Measurements from ENCODE around the gene SMYD4.

DNA sequence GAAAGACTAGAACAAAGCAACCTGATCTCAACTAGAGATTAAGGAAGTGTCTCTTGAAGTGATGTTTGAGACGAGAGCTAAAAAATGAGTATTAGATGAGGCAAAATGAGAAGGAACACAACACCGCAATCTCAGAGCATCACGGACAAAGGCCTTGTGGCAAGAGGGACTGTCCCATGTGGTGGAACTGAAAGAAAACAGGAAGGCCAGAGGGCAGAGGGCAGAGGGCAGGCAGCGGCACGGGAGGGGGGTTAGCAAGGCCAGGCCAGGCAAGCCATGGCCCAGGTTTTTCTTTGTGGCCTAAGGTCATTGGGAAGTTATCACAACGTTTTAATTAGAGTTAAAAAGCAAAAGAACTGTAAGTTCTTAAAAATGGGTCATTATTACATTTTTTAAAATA is 22.6 kb upstream of the SMYD4 start:
- TF ChIP-seq, protein P1, sequence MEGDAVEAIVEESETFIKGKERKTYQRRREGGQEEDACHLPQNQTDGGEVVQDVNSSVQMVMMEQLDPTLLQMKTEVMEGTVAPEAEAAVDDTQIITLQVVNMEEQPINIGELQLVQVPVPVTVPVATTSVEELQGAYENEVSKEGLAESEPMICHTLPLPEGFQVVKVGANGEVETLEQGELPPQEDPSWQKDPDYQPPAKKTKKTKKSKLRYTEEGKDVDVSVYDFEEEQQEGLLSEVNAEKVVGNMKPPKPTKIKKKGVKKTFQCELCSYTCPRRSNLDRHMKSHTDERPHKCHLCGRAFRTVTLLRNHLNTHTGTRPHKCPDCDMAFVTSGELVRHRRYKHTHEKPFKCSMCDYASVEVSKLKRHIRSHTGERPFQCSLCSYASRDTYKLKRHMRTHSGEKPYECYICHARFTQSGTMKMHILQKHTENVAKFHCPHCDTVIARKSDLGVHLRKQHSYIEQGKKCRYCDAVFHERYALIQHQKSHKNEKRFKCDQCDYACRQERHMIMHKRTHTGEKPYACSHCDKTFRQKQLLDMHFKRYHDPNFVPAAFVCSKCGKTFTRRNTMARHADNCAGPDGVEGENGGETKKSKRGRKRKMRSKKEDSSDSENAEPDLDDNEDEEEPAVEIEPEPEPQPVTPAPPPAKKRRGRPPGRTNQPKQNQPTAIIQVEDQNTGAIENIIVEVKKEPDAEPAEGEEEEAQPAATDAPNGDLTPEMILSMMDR (IDR thresholded peaks at IDR 0.05): no peak
- no peak for TF ChIP-seq POLR2A (IDR thresholded peaks at IDR 0.05)

Measured in tibial nerve (tissue), 3 donors.